ENCODE results near the gene MLF2. TPM values are rescaled to one million over a fixed set of nuclear protein-coding genes. Genes with fewer than 3 reads are reported as not detected.

MLF2 gene
- polyA plus RNA-seq, 2 of the 4 experiments (the other 2 are of a cell fraction) = 295 to 302 TPM

DNA sequence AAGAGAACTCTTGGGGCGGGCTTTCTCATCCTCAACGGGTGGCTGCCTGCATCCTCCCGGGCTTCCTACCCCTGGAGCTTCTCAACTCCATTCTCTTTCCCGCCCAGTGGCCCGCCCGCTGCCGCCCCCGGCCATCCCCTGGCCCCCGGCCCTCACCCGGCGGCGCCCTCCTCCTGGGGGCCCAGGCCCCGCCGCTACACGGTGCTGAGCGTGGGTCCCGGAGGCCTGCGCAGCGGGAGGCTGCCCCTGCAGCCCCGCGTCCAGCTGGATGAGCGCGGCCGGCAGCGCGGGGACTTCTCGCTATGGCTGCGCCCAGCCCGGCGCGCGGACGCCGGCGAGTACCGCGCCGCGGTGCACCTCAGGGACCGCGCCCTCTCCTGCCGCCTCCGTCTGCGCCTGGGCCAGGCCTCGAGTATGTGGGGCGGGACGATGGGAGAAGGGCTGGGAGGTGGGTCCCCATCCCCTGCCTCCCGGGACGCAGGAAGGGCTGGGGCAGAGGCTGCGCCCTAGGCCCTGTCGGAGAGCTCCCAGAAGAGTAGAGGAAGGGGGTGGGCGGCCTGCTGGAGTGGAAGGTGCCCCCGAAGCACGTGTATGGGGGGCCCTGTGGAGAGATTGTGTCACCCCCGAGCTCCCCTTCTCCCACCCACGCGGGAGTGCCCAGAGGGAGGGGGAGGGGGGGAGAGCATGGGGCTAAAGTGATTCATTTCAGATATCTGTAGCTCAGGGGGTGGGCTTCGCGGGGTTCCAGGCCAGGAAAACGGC is 20.8 kb upstream of the MLF2 start:
- DNase-seq (ENCODE audit: low read depth in 1 of 2, low spot score in 1 of 2) = no peak
- ChIA-PET CTCF (interaction anchor here (1.1 to 26.0 kb wide), 5 partner anchors 9 to 215 kb away, joined by 4 to 670 read pairs (median 178); partner anchors contain the start of genes CD4, GPR162, MLF2 and P3H3), POLR2A (interaction anchor here (1.4 to 1.8 kb wide), 2 partner anchors 7 to 21 kb away, joined by 6 to 8 read pairs; partner anchors contain the start of genes MLF2 and PTMS)
- Histone ChIP-seq H3K9me3 (no peaks in the 10 kb centered on the region), H3K27ac (no peak overlapping the region), H3K4me2 (no peak overlapping the region), H3K4me3 (no peak overlapping the region), H3K4me1 (peaks cover 46% of the 10 kb centered on the region)
- no peak for TF ChIP-seq RFX5 (IDR thresholded peaks at IDR 0.05)
- TF ChIP-seq CHD4 (IDR thresholded peaks at IDR 0.05; ENCODE audit: borderline replicate concordance) = no peak
- no peak for TF ChIP-seq ZFP36 (IDR thresholded peaks at IDR 0.05; ENCODE audit: borderline replicate concordance, partially characterized antibody)
- TF ChIP-seq CBX8 (IDR thresholded peaks at IDR 0.05) = no peak
- no peak for TF ChIP-seq BHLHE40 (IDR thresholded peaks at IDR 0.05; ENCODE audit: low read depth, low read length)
- TF ChIP-seq HOXB13 (CRISPR knock-in tag; IDR thresholded peaks at IDR 0.05; ENCODE audit: low read depth) = no peak
- no peak for TF ChIP-seq EHMT2 (IDR thresholded peaks at IDR 0.05; ENCODE audit: low read depth)
- TF ChIP-seq, protein P1, sequence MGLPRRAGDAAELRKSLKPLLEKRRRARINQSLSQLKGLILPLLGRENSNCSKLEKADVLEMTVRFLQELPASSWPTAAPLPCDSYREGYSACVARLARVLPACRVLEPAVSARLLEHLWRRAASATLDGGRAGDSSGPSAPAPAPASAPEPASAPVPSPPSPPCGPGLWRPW (IDR thresholded peaks at IDR 0.05) = no peak
- FAIRE-seq = no peak
- no peak for ATAC-seq
- WGBS (ENCODE audit: missing lambda C conversion rate) = 93% methylated on average over 43 of the region's 60 CpGs

DNA sequence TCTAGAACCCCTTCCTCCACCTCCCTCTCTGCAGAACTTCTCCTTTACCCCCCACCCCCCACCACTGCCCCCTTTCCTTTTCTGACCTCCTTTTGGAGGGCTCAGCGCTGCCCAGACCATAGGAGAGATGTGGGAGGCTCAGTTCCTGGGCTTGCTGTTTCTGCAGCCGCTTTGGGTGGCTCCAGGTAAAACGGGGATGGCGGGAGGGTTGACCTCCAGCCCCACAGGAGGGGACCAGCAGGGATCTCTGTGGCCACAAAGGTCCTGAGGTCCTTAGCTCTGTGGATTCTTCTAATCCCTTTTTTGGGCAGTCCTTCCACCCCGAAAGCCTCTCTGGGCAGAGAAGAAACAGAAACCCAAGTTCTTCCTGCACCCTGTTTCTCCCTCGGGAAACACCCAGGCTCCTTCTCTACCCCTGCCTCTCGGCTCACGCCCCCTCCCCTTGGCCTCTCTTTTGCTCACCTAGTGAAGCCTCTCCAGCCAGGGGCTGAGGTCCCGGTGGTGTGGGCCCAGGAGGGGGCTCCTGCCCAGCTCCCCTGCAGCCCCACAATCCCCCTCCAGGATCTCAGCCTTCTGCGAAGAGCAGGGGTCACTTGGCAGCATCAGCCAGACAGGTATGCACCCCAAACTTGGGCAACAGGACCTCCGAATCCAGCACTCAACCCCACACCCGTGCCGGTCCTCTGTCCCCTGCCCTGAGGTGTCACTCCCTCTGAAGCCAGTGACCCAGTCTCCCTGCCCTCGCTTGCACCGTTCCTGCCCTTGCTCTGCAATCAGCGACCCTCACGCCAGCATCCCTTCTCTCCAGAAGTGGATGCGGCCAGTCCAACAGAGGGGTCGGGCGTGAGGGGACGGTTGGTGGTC is 20.0 kb upstream of the MLF2 start:
- H3K4me1 ChIP-seq = peaks cover 49% of the 10 kb centered on the region
- no peak overlapping the region for H3K4me3 ChIP-seq
- H3K27ac ChIP-seq = no peak overlapping the region
- FAIRE-seq (no peak), DNase-seq (ENCODE audit: low read depth in 1 of 2, low spot score in 1 of 2) (no peak), ATAC-seq (no peak)
- ChIA-PET POLR2A (no interaction called here), CTCF (interaction anchor here (1.7 to 26.0 kb wide), 5 partner anchors 10 to 152 kb away, joined by 4 to 670 read pairs (median 178); partner anchors contain the start of genes CD4, GPR162, MLF2 and P3H3)
- no peaks in the 10 kb centered on the region for H3K9me3 ChIP-seq
- no peak for TF ChIP-seq EP300 (IDR thresholded peaks at IDR 0.05)
- TF ChIP-seq ZSCAN20 (CRISPR knock-in tag; IDR thresholded peaks at IDR 0.05) = no peak
- TF ChIP-seq FOSL2 (IDR thresholded peaks at IDR 0.05) = no peak
- no peak for TF ChIP-seq FOSL2 (CRISPR knock-in tag; IDR thresholded peaks at IDR 0.05)
- TF ChIP-seq TFCP2L1 (CRISPR knock-in tag; IDR thresholded peaks at IDR 0.05) = no peak
- no peak for TF ChIP-seq FOXS1 (CRISPR knock-in tag; IDR thresholded peaks at IDR 0.05)
- TF ChIP-seq HOXA7 (CRISPR knock-in tag; IDR thresholded peaks at IDR 0.05) = no peak
- TF ChIP-seq CHD2 (IDR thresholded peaks at IDR 0.05; ENCODE audit: low read length, partially characterized antibody) = no peak
- TF ChIP-seq, protein P2, sequence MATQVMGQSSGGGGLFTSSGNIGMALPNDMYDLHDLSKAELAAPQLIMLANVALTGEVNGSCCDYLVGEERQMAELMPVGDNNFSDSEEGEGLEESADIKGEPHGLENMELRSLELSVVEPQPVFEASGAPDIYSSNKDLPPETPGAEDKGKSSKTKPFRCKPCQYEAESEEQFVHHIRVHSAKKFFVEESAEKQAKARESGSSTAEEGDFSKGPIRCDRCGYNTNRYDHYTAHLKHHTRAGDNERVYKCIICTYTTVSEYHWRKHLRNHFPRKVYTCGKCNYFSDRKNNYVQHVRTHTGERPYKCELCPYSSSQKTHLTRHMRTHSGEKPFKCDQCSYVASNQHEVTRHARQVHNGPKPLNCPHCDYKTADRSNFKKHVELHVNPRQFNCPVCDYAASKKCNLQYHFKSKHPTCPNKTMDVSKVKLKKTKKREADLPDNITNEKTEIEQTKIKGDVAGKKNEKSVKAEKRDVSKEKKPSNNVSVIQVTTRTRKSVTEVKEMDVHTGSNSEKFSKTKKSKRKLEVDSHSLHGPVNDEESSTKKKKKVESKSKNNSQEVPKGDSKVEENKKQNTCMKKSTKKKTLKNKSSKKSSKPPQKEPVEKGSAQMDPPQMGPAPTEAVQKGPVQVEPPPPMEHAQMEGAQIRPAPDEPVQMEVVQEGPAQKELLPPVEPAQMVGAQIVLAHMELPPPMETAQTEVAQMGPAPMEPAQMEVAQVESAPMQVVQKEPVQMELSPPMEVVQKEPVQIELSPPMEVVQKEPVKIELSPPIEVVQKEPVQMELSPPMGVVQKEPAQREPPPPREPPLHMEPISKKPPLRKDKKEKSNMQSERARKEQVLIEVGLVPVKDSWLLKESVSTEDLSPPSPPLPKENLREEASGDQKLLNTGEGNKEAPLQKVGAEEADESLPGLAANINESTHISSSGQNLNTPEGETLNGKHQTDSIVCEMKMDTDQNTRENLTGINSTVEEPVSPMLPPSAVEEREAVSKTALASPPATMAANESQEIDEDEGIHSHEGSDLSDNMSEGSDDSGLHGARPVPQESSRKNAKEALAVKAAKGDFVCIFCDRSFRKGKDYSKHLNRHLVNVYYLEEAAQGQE (IDR thresholded peaks at IDR 0.05) = no peak
- TF ChIP-seq HOXB13 (CRISPR knock-in tag; IDR thresholded peaks at IDR 0.05; ENCODE audit: low read depth) = no peak
- no peak for TF ChIP-seq MAZ (IDR thresholded peaks at IDR 0.05; ENCODE audit: borderline replicate concordance, low read depth, low read length)
- no peak for TF ChIP-seq ESRRA (IDR thresholded peaks at IDR 0.05; ENCODE audit: borderline replicate concordance, low read length)
- no peak for TF ChIP-seq RCOR1 (IDR thresholded peaks at IDR 0.05; ENCODE audit: low read depth, low read length)
- TF ChIP-seq PHF8 (IDR thresholded peaks at IDR 0.05; ENCODE audit: borderline replicate concordance, low read depth) = no peak
- H3K4me2 ChIP-seq = no peak overlapping the region
- WGBS (ENCODE audit: missing lambda C conversion rate) = 90% methylated on average over 21 of the region's 21 CpGs

Measured in A549 (cell line).